GM21619 (cell line): ENCODE measurements around the gene CLPSL2.

ENCODE experiments used
- ATAC-seq: cut with Tn5 transposase; IDR thresholded peaks from one replicate; pipeline ENCODE4 v1.9.1; 2021; ENCODE audit not compliant: unreplicated experiment

Gene CLPSL2

DNA sequence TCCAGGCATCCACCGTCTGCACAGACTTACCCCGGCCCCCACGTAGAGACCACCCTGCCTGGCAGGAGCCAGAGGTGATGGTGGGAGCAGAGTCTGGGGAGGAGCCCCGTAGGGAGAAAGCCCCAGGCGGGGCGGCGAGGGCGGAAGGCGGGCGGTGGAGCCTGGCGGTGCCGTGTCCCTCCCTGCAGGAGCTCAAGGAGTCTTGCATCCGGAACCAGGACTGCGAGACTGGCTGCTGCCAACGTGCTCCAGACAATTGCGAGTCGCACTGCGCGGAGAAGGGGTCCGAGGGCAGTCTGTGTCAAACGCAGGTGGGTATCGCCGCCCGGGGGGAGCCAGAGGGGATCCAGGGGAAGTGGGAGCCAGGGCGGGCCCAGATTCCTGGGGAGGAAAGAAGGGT is 10.4 kb downstream of the CLPSL2 start:
- ATAC-seq: no peak

DNA sequence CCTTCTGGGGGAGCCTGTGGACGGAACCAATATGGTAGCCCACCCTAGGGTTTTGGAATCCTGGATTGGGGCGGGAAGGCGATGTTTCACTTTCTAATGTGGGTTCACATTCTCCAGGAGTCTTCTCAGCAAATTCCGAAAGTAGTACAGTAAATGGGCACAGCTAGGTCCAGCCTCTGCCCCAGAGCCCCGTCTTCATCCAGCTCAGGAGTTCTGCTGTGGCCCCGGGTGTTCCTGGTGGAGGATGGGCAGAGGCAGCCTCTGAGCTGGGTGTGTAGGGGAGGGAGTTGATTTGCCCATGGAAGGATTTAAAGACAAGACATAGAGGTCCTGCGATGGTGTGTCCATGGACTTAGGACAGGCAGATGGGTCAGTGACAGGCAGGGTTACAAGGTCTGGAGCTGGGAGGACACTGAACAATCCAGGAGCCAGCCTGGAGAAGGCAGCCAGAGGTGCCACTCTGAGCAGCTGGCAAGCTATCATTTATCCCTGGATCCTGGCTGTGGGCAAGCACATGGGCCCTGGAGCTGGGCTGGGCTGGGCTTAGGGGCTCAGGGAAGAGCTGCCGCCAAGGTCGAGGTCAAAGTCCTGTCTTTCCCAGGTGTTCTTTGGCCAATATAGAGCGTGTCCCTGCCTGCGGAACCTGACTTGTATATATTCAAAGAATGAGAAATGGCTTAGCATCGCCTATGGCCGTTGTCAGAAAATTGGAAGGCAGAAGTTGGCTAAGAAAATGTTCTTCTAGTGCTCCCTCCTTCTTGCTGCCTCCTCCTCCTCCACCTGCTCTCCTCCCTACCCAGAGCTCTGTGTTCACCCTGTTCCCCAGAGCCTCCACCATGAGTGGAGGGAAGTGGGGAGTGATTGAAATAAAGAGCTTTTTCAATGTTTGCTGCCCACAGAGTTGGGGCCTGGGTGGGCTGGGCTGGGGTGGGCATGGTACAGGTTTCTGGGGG is 11.1 kb downstream of the CLPSL2 start:
- no peak for ATAC-seq

DNA sequence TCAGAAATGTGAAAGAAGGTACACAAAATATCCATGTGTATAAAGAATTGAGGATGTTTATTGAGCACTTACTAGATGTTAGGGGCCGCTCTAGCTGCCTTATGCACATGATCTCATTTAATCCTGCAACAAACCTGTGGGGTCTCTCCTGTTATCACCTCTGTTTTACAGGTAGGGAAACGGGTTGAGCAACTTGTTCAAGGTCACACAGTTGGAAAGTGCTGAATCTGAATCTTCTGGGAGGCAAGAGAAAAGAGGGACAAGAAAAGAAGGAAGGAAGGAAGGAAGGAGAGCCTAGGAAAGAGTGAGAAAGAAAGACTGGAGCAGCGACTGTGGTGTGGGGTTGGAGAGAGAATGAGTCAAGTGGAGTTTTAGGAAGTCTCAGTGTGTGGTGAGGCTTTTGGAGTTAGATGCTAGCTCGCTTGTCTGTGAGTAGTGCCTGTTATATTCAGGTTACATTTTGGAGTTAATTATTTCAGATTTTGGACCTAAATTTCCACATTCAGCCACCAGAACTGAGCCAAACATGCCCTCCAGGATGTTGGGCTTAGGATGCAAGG is 12.1 kb downstream of the CLPSL2 start:
- no peak for ATAC-seq

DNA sequence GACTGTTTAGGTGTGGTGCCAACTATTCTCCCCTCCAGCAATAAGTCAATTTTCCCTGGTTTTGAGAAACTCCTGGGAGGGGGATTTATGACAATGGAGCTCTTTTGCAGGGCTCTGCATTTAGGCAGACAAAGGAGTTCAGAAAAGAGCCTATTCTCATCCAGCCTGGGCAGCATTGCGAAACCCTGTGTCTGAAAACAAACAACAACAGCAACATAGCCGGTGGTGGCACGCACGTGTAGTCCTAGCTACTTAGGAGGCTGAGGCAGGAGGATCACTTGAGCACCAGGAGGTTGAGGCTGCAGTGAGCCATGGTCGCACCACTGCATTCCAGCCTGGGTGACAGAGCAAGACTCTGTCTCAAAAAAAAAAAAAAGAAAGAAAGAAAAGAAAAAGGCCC is 14.3 kb downstream of the CLPSL2 start:
- ATAC-seq: no peak

DNA sequence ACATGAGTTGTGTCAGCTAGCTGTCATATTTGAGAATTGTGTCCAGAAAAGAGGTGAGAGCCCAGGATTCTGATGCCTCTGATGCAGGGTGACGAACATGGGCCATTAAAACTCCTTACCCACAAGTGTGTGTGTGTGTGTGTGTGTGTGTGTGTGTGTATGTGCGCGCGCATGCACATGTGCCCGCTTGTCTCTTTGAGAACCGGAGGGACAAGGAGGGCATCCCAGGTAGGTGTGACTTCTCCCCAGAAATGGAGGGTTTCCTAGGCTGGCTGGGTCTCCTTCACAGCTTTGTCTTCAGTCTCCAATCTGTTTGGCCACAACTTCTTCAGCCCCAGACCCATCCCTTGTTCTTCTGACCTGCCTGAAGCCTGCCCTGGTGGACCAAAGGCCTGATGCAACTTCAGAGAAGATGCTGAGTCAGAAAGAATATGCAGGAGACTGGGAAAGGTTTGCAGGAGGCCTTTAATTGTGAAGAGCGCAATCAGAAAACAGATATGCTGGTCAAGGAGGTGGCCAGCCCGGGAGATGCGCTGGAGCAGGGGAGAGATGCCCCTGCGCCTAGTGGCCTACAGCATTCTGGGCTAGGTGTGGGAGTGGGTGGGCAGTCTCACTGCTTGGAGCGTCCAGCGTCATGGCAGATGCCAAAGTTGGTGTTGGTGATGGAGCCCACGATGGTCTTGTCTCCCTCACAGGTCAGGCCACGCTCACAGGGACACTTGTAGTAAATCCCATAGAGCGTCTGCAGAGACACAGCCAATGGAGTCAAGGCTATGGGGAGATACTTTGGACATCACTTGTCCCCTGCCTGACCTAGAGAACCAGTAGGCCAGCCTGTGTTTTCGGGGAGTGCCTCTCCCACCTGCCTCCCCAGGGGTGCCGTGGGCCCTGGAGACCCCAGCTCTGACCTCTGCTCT is 18.4 kb downstream of the CLPSL2 start:
- ATAC-seq: no peak

DNA sequence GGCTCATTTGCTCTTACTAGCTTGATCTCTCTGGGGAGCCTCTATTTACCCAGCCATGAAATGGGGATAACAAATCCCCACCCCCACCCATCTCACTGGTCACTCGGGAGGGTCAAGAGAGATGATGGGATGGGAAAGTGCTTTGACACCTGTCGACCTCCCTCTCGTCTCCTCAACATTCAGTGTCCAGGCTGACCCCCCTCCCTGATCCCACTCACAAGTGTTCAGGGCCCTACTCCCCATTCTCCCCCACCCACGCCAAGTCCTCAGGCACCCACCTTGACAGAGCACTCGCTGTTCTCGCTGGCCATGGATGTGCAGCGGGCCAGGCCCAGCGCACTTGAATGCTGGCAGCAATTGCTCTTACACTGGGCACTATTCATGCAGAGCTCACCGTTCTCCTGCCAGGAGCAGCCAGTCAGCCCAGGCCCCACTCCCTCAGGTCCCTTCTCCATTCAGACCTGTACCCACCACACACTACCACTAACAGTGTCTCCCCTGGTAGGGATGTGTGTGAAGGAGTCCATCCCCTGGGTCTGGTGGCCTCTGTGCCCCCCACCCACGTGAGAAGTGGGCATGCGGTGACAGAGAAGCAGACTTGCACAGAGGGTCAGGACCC is 19.2 kb downstream of the CLPSL2 start:
- ATAC-seq: no peak

DNA sequence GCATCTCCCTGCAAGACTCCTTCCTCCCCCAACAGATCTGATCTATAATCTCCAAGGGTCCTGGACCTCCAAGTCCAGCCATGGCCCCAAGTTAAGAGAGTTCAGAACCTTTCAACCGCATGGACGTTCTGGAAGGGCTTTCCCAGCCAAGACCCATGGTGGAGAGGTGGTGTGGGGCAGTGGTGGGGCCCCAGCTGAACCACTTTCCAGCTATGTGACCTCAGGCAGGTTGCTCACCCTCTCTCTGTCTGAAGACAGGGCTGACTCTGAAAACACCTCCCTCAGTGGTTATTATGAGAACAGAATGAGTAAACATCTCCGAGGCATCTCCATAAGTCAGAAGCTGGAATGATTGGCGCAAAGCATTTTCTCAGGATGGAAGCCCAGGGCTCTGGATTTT is 19.8 kb downstream of the CLPSL2 start:
- no peak for ATAC-seq

DNA sequence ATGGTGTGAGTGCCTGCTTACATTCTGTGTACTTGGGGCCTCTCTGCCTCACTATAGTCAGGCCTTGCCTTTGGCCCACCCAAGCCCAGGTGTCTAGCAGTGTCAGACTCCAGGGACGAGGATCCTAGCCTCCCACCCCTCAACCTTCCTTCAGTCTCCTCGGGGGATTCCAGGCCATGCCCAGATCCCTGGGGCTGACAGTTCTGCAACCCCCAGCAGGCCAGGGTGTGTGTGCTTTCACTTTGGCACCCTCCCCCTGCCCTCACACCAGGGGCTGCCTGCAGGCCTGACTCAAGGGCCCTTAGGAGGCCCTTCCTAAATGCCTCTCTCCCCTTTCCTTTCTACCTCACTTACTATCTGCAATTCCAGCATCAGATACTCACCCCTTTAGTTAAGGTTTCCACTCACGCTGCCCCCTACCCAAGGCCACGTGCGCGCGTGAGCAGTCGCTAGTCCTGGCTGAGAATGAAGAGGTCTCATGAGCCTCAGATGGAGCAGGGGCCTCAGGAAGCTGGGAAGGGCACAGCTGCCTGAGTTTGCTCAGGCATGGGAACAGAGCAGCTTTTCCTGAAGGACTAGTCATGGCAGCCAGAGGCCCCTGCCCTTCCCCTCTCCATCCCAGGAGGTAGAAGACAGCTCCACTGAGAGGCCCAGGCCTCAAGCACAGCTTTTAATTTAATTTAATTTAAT is 21.6 kb downstream of the CLPSL2 start:
- no peak for ATAC-seq

DNA sequence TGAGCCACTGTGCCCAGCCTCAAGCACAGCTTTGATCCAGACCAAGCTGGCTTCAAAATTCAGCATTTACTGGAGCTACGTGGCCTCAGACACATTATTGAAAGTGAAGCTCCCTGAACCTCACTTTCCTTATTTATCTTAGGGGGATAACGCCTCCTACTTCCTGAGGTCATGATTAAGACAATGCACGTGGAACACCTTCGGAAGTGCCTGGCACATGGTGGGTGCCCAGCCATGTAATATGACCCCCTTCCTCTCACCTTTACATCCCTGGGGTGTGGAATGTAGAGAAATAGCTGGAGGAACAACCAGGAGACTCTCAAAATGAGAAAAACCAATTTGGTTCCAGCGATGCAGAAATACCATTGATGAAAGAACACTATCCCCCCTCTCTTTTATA is 22.3 kb downstream of the CLPSL2 start:
- ATAC-seq: no peak

DNA sequence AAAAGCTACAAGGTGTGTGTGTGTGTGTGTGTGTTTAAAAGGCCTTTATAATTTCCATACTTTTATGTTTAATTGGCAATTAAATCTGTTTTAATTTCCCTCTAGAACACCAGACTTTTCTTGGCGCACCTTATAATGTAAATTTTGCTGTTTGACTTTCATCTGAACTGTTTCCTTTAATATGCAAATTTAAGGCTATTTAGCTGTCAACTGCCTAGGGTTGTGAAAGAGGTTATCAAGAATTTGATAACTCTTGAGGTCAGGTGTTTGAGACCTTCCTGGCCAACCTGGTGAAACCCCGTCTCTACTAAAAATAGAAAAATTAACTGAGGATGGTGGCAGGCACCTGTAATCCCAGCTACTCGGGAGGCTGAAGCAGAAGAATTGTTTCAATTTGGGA is 24.8 kb downstream of the CLPSL2 start:
- no peak for ATAC-seq

DNA sequence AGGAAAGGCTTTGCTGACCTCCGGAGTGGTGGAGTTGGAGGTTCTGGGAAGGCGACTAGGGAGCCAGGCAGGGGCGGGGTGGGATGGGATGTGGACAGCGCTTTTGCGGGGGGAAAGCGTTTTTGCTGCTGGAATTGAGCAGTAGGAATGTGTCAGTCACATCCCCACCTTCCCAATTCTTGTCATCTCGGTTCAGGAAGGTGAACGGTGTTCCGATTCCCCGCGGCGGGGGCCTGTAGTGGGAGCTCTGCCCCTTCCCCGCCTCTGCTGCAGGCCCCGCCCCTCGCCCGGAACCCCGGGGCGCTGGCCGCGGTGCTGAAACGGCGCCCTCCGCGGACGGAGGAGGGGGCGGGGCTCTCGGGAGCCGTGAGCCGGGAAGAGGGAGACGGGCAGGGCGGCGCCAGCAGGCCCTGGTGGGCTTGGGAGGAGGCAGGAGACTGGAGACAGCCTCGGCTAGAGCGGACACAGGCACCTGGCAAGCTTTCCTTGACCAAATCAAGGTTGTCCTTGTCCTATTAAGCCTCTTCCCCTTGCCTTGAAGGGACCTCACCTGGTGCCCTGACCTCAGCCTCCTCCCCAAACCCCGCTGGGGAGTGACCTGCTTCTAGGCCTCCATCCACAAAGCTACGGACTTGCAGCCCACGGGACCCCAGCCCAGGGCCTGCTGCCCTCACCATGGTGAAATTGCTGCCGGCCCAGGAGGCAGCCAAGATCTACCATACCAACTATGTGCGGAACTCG is 28.8 kb downstream of the CLPSL2 start, which contains the start of gene LHFPL5:
TSS of gene LHFPL5 (plus strand) at position 357 of the 741 bp plus-strand sequence. CDS start at position 676, 319 bp downstream.
- no peak for ATAC-seq

DNA sequence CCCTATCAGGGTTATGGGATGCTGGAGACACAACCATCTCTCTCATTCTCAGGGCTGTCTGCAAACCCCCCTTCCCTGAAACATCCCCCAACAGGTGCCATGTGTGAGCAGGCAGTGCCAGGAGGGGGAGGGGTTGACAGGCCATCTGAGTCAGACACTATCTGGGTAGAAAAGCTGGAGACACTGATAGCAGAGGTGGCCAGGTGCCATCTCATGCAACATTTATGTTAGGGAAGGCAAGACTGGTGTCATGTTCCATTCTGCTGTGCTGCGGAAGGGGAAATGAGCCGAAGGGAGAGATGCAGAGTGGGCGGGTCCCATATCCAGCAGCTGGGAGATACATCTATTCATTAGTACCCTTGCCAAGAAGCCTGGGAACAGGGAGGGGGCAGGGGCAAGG is 32.3 kb downstream of the CLPSL2 start:
- ATAC-seq: no peak

DNA sequence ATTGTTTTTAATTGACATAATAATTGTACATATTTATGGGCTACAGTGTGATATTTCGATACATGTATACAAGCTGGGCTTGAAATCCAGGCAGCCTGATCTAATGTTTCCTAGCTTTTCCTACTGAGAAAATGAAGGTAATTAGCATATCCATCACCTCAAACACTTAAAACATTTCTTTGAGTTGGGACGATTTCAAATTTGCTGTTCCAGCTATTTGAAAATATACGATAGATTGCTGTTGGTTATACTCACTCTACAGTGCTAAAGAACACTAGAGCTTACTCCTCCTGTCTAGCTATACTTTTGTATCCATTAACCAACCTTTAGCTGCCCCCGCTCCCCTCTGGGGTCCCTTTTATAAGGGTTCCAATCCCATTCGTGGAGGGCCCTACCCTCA is 33.4 kb downstream of the CLPSL2 start:
- no peak for ATAC-seq

DNA sequence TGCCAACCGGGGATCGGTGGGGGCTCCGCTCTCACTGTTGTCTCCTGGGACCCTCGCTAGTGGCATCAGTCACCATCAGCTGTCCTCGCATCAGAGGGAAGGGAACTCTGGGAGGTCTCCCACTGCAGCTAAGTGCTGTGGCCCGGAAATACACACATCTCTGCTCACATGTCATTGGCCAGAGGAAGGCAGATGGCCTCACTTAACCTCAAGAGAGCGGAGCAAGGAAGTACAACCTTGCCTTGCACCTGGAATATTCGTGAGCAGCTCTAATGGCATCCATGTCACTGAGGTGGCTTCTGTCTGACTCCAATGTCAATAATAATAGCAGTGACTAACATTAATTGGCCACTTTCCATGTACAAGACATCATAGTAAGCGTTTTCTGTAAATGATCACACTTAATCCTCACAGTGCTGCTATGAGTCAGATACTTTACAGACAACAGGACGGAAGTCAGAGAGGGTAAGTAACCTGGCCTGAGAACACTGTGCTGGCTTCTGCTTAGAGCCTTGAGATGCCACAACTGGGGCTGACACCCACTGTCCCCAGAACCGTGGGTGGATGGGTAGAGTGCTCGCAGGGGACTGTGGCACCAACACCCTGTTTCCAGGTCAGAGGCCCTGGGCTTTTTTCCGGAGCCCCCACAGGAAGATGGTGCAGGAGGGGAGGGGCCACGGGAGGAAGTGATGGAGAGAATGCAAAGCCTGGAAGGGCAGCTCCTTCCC is 34.7 kb downstream of the CLPSL2 start:
- no peak for ATAC-seq

DNA sequence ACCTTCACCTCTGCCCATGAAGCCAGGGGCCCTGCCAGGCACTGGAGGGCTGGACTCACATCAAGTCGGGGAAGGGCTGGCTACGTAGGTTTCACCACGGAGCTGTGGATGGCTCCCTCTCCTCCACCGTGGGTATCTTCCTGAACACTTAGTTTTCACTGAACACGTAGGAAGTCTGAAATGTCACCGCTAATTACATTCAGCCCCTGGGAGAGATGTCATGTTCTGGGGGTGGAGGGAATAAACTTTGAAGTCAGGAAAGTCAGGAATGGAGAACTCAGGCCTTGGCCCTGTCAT is 35.2 kb downstream of the CLPSL2 start:
- ATAC-seq: no peak

DNA sequence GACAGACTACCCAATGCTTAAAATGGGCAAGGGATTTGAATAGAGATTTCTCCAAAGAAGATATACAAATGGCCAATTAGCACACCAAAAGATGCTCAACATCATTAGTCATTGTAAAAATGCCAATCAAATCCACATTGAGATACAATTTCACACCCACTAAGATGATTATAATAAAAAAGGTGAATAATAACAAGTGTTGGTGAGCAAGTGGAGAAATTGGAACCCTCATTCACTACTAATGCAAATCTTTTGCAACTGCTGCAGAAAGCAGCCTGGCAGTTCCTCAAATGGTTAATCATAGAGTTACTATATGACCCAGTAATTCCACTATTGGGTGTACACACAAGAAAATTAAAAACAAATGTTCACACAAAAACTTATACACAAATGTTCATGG is 41.1 kb downstream of the CLPSL2 start:
- ATAC-seq: no peak

DNA sequence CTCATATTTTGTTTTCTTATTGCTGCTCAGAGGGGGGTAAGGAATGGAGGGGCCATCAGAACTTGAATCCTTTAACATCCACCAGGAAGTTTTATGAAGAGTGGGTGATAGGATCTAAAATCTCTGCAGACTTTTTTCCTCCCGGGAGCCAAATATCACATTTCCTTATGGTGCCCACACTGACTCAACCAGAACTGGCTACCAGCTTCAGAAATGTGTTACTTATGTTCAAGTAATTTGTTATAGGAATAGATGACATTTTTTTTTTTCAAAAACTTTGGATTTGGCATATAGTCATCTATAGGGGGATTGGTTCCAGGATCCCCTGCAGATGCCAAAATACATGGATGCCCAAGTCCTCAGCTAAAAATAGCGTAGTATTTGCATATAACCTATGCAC is 47.2 kb downstream of the CLPSL2 start:
- ATAC-seq: no peak

DNA sequence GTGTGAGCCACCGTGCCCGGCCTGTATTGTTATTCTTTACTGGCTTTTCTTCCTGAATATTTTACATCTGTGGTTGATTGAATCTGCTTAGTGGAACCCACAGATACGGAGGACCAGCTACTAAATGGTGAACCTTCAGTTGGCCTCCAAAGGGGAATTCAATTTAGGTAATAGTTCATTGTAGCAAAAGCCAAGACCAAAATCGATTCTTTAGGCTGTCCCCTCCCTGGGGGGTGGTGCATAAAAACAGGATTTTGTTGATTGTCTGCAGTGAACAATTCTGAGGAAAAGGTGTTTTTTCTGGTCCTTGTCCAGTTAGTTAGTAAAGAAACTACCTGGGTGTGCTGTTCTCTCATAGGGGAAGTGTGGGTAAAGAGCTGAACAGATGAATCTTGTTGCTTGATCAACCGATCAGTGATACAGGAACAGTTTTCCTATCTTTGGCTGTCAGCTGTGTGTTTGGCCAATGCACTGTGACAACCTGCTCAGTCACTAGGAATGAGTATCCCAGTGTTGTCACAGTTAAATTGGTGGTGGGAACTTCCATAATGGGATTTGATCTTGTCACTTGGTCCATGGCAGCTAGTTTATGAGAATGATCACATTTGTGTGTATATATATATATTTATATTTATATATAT is 48.3 kb downstream of the CLPSL2 start:
- ATAC-seq: no peak
